Adrenal gland (tissue), 12 donors: ENCODE results near the gene FOXK2. TPM values are rescaled to one million over a fixed set of nuclear protein-coding genes. Genes with fewer than 3 reads are reported as not detected.
A peak's percentile ranks its signal among the peaks of the same experiment; 100 is the strongest.
"Not testable (repeated sequence)": the region's sequence is repeated elsewhere in the genome, so short reads cannot be mapped to it uniquely, and the experiment has no call there.

Experiments used
- DNase-seq, 7 donors: peaks; one replicate each; pipeline ENCODE4 v3.0.0-alpha.2; 2019 to 2020
- H3K27ac ChIP-seq, 5 donors: fragments of 200-600 bp; sonication (generic) in 4 of 5; 1 replicate in 3 of 5; 2 replicates in 2 of 5; pipeline versions ENCODE4 v1.5.1 to v1.8.0; 2016 to 2020; ENCODE audit warnings: mild to moderate bottlenecking in 1 of 5
- H3K27me3 ChIP-seq: fragments of 200-600 bp; 2 replicates; pipeline ENCODE4 v1.8.0; 2021
- H3K36me3 ChIP-seq, 2 donors: fragments of 200-600 bp; replicated peaks in 1 of 2; 1 replicate in 1 of 2; 2 replicates in 1 of 2; pipeline versions ENCODE4 v1.5.1 to v1.8.0; 2018 to 2022
- H3K4me1 ChIP-seq, 2 donors: fragments of 200-600 bp; replicated peaks in 1 of 2; 1 replicate in 1 of 2; 2 replicates in 1 of 2; pipeline versions ENCODE4 v1.5.1 to v1.8.0; 2018 to 2021
- H3K4me3 ChIP-seq, 4 donors: fragments of 200-600 bp; sonication (generic) in 3 of 4; one replicate each; pipeline ENCODE4 v1.5.1; 2016 to 2018
- H3K9me3 ChIP-seq, 3 donors: fragments of 200-600 bp; sonication (generic) in 1 of 3; replicated peaks in 1 of 3; 1 replicate in 2 of 3; 2 replicates in 1 of 3; pipeline versions ENCODE4 v1.5.1 to v1.8.0; 2016 to 2021
- POLR2A ChIP-seq, 2 donors: fragments of 450-650 bp; IDR thresholded peaks; one replicate each; pipeline ENCODE4 v1.6.1; 2017; ENCODE audit warnings: antibody characterized with exemption in 2 of 2, mild to moderate bottlenecking in 2 of 2, moderate library complexity in 1 of 2
- WGBS, 4 donors: extraction: QIAGEN DNeasy Blood & Tissue Kit in 2 of 4; methylation state at CpG; one replicate each; pipeline versions ENCODE4 v1.1.5 to v1.1.7; 2013 to 2017; 5-methylcytosine and 5-hydroxymethylcytosine counted together
- intact Hi-C, 2 donors: fragments of 100-400 bp; cut with DNase I; formaldehyde crosslinking; loops; one replicate each; pipeline versions ENCODE4 v1.14.1 to v1.15.0; 2022 to 2023
- polyA plus RNA-seq, 3 donors: library from polyadenylated mRNA; stranded (reverse); fragments of 200-250 nt in 2 of 3; fragments of 350-450 nt in 1 of 3; fragmentation: Illumina TruSeq in 1 of 3; extraction: RNeasy Lipid Tissue Mini Kit (QIAGEN cat#74804) in 1 of 3; gene quantifications; one replicate each; pipeline ENCODE4 v1.2.3, GENCODE V29; 2013 to 2014
- total RNA-seq, 9 donors: library from RNA; depleted of rRNA in 4 of 9; stranded (reverse); fragments of >200 nt in 4 of 9; fragments of 120-200 nt in 1 of 9; fragmentation: NEBNext Ultra II Directional in 1 of 9; extraction: Animal tissue kit (Norgen Biotek cat#: 25700) in 1 of 9; gene quantifications; one replicate each; pipeline versions ENCODE4 v1.1.0 to v1.2.4, GENCODE V29; 2013 to 2023
- TF ChIP-seq, protein P1 (sequence below), 6 experiments: fragments of 450-650 bp in 4 of 6; fragments of 200-600 bp in 2 of 6; sonication (generic) in 1 of 6; IDR thresholded peaks; 1 replicate in 5 of 6; 2 replicates in 1 of 6; pipeline versions ENCODE4 v1.5.1 to v1.8.0; 2016 to 2021; ENCODE audit warnings: antibody characterized with exemption in 6 of 6, mild to moderate bottlenecking in 2 of 6, moderate library complexity in 1 of 6
- donor health status: healthy with polysubstance abuse.
- donor health status: Bipolar disorder and iron deficiency.
- donor health status: DM: yes; HTN: yes; CAD: no.
- donor health status: DM: no; HTN: no; CAD: no.
- donor health status: DM: no; HTN: no; CAD: no.
- donor health status: DM: yes; HTN: yes; CAD: no.

FOXK2 gene
- total and polyA plus RNA-seq, 12 donors: 30.5 to 138 (median 45.5) TPM

DNA sequence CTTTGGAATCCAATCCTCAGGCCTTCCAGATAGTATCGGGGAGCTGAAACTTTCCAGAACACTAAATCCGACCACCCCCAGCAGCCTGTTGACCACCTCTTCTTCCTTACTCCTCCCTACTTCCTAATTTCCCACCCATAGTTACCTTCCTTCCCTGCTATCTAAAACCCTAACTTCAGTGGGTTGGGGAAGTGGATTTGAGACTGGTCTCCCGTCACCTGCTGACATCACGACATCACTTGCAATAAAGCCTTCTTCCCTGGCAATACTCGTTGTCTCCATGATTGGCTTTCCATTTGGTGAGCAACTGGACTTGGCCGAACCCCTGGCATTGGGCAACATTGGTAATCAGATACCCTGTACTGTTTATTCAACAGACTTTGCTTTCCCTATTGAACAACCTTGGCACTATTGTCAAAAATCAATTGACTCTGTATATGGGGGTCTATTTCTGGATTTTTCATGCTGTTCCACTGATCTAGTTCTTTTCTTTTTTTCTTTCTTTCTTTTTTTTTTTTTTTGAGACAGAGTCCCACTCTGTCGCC, 11.8 kb upstream of the FOXK2 start:
- TF ChIP-seq, protein P1, sequence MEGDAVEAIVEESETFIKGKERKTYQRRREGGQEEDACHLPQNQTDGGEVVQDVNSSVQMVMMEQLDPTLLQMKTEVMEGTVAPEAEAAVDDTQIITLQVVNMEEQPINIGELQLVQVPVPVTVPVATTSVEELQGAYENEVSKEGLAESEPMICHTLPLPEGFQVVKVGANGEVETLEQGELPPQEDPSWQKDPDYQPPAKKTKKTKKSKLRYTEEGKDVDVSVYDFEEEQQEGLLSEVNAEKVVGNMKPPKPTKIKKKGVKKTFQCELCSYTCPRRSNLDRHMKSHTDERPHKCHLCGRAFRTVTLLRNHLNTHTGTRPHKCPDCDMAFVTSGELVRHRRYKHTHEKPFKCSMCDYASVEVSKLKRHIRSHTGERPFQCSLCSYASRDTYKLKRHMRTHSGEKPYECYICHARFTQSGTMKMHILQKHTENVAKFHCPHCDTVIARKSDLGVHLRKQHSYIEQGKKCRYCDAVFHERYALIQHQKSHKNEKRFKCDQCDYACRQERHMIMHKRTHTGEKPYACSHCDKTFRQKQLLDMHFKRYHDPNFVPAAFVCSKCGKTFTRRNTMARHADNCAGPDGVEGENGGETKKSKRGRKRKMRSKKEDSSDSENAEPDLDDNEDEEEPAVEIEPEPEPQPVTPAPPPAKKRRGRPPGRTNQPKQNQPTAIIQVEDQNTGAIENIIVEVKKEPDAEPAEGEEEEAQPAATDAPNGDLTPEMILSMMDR (IDR thresholded peaks at IDR 0.05): no peak
- no peak for TF ChIP-seq POLR2A (IDR thresholded peaks at IDR 0.05)
- intact Hi-C loops: no loop called here
- no peak overlapping the region for H3K27ac ChIP-seq
- no peaks in the 10 kb centered on the region for H3K9me3 ChIP-seq
- WGBS, 4 donors: 87 to 90% (median 87%) methylated on average over 7 of the region's 7 CpGs
- H3K27me3 ChIP-seq: no peaks in the 10 kb centered on the region
- no peak overlapping the region for H3K4me3 ChIP-seq
- no peak for DNase-seq
- no peaks in the 10 kb centered on the region for H3K4me1 ChIP-seq
- no peaks in the 10 kb centered on the region for H3K36me3 ChIP-seq

DNA sequence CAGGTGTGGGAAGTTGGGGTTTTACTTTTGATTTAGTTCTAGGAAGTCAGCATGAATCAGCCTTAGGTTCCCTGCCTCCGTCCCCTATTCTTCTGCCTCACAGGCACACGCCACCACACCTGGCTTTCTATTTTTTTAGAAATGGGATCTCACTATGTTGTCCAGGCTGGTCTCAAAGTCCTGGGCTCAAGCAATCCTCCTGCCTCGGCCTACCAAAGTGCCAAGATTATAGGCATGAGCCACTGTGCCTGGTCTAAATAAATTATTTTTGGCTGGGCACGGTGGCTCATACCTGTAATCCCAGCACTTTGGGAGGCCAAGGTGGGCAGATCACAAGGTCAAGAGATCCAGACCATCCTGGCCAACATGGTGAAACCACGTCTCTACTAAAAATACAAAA, 7.9 kb upstream of the FOXK2 start:
- intact Hi-C loops: loop anchor here in 1 of 2 donors (5.0 kb wide), 1 partner anchor 36 kb away; no protein-coding TSS in a partner anchor
- WGBS, 4 donors: 84 to 93% (median 89%) methylated on average over 5 of the region's 5 CpGs
- not testable (repeated sequence) for H3K27ac ChIP-seq, H3K4me1 ChIP-seq, H3K4me3 ChIP-seq, H3K36me3 ChIP-seq, H3K27me3 ChIP-seq, H3K9me3 ChIP-seq, DNase-seq

DNA sequence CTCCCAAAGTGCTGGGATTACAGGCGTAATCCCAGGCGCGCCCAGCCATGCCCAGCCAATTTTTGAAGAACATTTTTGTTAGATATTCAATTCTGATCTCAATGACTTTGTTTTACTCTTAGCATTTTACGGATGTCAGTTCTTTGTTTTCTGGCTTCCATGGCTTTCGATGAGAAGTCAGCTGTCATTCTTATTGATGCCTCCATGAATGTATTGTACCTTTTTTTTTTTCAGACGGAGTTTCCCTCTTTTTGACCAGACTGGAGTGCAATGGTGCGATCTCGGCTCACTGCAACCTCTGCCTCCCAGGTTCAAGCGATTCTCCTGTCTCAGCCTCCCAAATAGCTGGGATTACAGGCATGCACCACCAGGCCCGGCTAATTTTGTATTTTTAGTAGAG, 5.7 kb upstream of the FOXK2 start:
- intact Hi-C loops: loop anchor here in 1 of 2 donors (5.0 kb wide), 1 partner anchor 33 kb away; no protein-coding TSS in a partner anchor
- H3K27me3 ChIP-seq, H3K36me3 ChIP-seq, H3K4me1 ChIP-seq, H3K9me3 ChIP-seq, H3K4me3 ChIP-seq, H3K27ac ChIP-seq, DNase-seq: not testable (repeated sequence)
- WGBS, 4 donors: 82 to 97% (median 94%) methylated on average over 10 of the region's 10 CpGs

DNA sequence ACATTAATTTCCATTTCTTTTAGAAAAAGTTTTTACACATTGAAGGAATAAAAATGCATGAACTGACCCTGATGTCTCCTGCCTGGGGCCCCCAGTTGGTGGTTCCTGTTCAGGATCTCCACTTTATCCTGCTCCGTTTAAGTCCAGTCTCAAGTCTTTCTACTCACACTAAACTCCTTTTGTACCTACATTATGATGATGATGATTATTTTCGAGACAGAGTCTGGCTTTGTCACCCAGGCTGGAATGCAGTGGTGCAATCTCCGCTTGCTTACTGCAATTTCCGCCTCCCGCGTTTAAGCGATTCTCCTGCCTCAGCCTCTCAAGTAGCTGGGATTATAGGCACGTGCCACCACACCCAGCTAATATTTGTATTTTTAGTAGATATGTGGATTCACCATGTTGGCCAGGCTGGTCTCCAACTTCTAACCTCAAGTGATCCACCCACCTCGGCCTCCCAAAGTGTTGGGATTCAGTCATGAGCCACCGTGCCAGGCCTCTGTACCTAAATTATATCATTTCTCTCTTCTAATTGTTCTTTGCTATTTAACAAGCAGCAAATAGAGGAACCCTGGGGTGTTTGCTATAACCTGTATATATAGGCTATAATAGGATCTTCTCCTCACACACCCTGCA, 2.2 kb upstream of the FOXK2 start:
- Histone ChIP-seq H3K4me3 (no peak overlapping the region), H3K27me3 (no peaks in the 10 kb centered on the region), H3K27ac (no peak overlapping the region), H3K9me3 (no peaks in the 10 kb centered on the region), H3K36me3 (no peaks in the 10 kb centered on the region), H3K4me1 (peaks cover 8 to 16% of the 10 kb centered on the region in 2 donors)
- intact Hi-C loops: no loop called here
- TF ChIP-seq, protein P1 (IDR thresholded peaks at IDR 0.05): no peak
- TF ChIP-seq POLR2A (IDR thresholded peaks at IDR 0.05): no peak
- no peak for DNase-seq
- WGBS, 4 donors: 87 to 92% (median 90%) methylated on average over 10 of the region's 10 CpGs

DNA sequence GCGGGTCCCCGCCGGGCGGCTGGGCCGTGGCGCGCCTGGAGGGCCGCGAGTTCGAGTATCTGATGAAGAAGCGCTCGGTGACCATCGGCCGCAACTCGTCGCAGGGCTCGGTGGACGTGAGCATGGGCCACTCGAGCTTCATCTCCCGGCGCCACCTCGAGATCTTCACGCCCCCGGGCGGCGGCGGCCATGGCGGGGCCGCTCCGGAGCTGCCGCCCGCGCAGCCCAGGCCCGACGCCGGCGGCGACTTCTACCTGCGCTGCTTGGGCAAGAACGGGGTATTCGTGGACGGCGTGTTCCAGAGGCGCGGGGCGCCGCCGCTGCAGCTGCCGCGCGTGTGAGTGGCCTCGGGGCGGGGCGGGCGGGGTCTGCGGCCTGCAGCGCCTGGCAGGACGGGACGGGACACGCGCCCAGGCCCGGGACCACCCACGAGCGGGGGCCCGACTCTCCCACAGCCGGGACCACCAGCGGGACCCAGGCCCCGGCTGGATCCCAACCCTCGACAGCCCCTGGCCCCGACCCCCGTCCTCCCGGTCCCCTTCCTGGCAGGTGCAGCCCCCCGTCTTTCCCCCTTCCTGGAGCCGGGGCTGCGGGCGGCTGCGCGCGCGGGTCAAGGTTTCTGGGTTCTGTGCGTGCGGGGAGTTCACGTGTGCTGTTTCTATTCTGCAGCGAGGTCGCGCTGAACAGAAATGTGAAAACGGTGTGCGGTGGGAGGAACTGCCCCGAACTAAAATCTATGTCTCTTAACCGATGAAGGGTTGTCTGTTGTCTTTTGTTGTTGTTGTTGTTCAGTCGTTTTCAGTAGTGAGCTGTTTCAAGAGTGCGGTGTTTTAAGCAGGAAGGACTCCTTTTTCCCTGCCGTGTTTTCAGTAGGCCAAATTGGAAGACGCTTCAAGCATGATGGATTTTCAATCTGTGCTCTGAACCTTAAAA, 705 bp downstream of the FOXK2 start:
- Histone ChIP-seq H3K4me1 (peaks cover 22 to 43% of the 10 kb centered on the region in 2 donors), H3K27me3 (no peaks in the 10 kb centered on the region), H3K4me3 (peak overlapping the region in 3 of 4 donors; percentile 33 to 99 (median 56)), H3K27ac (peak overlapping the region; percentile 6 to 100 (median 96)), H3K9me3 (no peaks in the 10 kb centered on the region), H3K36me3 (no peaks in the 10 kb centered on the region)
- DNase-seq: peak in 3 of 7 donors; percentile 59 to 60 (median 60)
- WGBS, 4 donors: 0% methylated on average over 13 to 94 of the region's 94 CpGs
- TF ChIP-seq POLR2A (IDR thresholded peaks at IDR 0.05): peak in 1 of 2 donors; percentile 53
- TF ChIP-seq, protein P1 (IDR thresholded peaks at IDR 0.05): no peak
- intact Hi-C loops: no loop called here
